Activated CD4-positive, CD25-positive, alpha-beta regulatory T cell treated with anti-CD3 and anti-CD28 coated beads, Interleukin-2, amount 50 U/mL, for 16 hours (primary cell): ENCODE data around the gene TRABD2B.

Source experiments
- DNase-seq: peaks from one replicate; pipeline ENCODE4 v3.0.0-alpha.2; 2020; ENCODE audit warnings: low read depth, low spot score

TRABD2B gene

DNA sequence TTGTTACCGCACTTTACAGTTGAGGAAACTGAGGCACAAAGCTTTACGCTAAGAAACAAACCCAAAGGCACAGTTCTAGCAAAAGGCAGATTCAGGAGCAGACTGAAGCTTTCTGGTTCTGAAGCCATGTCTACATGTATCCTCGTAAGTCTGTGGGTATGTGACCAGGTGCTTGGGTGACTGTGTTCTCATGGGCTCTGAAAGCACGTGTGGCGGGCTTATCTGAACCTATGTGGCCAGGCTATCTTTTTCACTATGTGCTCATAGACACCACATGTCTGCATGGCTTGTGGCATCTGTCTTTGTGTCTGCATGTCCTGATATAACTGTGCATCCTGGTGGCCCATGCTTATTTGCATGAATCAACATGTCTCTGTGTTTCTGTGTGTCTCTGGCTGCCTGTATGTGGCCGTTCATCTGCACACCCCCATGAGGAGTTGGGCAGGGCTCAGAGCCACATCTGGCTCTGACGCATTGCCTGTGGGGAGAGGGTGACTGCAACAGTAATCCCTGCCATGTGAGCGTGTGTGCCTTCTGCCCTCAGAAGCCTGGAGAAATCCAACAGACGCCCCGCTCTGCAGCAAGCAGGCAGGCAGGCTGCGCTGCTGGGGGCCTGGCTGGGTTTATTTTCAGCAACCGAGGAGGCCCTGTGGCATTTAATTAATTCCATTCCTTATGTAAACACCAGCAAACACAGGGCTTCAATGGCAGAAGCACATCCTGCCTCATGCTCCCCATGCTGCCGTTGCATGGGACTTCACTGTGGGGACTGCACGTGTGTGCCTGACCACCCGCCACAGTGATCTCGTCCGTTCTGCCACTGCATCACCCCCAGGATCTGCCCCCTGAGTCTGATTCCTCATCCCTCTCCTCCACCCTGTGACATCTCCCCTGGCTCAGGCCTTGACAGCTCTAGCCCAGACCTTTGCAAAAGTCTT is 115.4 kb downstream of the TRABD2B start:
- no peak for DNase-seq

DNA sequence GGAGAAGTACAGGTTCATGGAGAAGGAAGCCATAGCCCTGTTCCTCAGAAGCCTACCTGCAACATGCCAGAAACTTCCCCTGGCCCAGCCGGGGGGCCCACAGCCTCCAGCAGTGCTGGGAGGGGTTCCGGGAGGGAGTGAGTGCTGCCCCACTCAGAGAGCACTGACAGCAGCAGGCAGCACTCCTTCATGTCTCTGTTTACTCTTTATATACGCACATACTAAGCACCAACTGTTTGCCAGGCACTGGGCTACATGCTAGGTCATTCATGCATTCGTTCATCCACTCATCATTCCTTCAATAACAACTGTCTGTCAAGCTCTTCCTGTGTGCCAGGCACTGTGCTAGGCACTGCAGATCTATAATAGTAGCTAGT is 120.6 kb downstream of the TRABD2B start:
- no peak for DNase-seq

DNA sequence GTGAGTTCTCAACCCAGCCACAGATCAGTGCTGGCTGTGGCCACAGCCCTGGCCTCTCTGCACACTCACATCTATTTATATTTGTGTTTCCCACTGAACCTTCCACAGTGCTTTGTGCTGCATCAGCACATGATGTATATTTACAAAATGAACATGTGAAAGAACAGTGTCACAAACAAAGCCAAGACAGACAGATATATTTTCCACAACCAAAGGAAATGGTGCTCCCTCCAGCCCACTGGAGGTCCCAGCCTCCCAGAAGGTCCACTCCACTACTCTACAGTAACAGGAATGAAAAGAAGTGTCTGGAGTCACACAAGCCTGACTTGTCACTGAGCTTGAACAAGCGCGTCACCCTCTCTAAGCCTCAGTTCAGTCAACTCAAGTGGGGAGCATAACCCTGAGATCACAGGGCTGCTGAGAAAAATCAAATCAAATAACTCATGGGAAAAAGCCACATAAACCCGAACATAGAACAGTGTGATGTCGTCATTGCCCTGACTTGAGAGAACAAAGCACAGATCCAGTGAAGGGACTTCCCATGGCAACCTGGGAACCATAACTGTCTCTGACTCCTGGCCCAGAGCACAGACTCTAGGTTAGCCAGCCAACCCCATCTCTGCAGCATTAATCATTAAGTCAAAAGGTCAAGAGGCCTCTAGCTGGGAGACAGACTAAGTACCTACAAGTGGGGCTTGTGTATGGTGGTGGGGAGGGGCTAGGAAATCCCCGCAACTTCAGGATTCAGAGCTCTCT is 121.2 kb downstream of the TRABD2B start:
- DNase-seq, result no peak

DNA sequence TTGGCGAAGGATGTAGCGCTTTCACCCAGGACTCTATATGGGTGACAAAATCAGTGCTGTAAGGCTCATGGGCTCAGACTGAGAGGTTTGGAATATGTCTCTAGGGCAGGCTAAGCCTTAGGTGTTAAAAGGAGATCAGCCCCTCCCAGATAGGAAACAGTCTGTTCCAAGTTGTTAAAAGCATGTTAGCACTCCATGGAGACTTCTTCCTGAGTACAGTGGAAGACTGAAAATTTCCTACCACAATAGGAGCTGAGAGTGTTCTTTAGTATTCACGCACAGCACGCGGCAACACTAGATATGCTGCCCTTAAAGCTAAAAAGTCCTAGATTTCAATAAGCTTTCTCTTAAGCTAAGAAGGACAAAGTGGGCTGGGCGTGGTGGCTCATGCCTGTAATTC is 122.1 kb downstream of the TRABD2B start:
- DNase-seq, result no peak

DNA sequence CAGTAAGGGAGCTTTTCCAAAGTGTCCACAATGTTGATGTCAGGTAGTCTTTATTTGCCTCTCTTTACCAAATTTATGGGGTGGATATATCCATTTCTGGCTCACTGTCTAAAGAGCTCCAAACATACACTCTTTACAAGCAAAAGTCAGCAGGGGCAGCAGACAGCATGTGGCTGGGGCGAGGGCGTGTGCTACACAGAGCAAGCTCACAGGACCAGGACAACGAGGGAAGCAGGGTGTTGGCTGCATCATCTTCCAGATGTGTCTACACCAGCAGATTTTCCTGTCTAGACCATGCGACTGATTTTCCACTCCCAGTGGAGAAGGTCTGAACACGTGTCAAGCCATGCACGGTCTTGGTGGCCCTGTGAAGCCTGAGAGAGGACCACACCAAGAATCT is 123.8 kb downstream of the TRABD2B start:
- DNase-seq, result no peak

DNA sequence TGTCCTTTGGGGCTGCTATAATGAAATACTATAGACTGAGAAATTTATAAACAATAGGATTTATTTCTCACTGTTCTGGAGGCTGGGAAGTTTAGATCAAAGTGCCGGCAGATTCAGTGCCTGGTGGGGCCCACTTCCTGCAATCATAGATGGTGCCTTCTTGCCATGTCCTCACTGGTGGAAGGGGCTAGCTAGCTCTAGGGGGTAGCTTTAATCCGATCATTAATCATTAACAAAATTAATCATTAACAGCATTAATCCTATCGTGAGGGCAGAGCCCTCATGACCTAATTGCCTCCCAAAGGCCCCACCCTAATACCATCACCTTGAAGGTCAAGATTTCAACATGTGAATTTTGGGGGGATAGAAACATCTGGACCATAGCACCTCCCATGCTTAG is 124.3 kb downstream of the TRABD2B start:
- no peak for DNase-seq

DNA sequence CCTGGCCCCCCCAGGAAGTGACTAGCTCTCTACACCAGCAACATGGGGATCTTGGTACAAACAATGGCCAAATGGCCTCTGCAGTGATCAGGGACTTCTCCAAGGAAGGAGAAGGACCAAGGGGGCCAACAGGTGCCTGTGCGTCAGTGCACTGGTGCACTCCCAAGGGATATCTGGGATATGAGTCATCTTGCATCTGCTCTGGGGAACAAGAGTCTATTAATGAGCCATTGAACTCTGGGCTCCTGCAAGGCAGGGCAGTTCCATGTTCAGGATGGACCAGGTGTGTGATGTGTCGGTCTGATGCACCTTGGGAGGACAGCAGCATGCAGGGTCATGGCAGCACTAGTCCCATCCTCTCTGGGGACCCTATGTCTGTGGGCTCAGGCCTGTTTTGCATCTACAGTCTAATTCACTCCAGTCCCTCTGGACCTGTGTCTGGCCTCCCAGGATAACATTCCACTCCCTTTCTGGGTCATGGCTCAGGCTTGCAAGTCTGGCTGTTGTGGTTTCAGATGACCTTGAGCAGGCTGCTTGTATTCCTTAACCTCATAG is 125.3 kb downstream of the TRABD2B start:
- DNase-seq, result no peak

DNA sequence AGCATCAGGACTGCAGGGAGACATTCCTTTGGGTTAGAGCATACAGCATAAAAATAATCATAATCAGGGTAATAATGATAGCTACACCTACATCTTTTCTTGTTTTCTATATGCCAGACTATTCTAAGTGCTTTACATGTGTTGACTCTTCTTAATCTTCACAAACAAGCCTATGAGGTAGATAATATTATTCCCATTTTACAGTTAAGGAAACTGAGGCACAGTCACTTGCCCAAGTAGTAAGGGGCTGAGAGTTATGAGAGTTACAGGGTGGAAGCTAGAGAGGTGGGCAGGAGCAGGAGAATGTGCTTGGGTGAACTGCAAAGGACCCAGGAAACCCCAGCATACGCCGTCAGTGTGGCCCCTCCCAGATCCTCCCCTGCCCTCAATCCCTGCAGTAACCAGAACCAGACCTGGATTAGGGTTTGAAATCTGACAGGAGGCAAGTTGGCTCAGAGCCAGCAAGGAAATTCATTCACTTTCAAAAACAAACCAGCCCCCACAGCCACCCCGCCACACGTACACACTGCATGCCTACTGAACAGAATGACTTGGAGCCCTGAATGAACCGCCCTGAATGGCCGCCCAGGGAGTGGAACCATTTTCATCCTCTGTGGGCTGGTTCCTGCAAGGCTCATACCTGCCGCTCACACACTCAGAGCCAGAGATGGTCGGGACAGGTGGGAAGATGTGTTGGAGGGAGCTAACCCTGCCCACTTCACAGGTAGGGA is 126.1 kb downstream of the TRABD2B start:
- no peak for DNase-seq

DNA sequence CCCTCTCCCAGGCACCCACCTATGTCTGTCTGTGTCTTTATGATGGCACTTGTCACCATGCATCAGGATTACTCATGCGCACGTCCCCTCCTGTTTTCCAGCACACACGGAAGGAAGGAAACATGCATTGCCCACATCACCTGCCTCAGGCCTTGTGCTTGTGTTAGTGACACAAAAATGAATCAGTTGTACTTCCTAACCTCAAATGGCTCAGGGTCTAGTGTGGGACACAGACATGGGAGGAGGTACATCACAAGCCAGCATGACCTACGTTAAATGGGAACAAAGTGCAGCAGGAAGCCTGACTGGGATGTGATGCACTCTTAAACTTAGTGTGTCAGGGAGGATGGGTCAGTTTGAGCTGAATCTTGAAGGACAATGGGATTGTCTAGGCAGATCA is 126.7 kb downstream of the TRABD2B start:
- DNase-seq, result no peak

DNA sequence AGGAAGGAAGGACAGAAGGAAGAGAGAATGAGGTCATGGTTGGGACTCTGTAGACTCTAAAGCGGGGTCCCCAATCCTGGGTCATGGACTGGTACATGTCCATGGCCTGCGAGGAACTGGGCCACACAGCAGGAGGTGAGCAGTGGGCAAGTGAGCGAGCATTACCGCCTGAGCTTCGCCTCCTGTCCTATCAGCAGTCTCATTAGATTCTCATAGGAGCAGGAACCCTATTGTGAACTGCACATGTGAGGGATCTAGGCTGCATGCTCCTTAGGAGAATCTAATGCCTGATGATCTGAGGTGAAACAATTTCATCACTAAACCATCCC is 128.9 kb downstream of the TRABD2B start:
- no peak for DNase-seq

DNA sequence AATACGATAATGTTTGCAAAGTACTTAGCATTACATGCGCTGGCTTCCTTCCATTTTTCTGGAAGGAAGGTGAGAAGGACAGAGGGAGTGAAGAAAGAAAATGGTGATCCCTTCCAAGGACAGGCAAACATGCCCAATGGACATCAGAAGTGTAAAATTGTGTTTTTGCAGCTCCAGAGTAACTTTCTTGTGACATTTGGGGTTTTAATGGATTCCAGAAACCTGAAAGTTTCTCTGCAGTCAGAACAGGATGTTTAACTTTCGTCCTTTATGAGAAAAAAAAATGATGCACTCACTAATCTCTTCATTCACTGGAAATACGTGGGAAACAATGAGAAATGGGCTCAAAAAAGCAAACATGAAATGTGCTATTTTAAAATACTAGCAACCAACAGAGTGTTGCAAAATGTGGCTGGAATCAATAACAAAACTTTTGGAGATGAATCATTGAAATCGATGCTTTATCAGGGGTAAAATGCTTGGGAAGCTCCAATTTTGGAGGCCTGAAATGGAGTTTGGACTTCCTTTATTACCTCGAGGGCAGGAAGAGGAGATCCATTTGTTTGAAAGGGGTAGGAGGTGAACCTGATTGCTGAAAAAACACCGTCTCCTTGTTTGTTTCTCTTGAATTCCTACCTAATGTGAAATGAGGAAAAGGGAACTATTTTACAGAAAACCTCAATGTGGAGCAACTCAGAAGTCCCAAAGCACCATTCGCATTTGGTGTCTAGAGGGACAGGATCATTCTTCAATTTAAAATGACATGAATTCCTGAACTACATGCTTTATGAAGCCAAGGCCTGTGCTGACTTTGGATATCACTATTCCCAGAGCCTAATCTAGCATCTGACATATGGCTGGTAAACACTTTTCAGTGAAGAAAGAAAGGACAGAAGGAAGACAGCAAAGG is 129.5 kb downstream of the TRABD2B start:
- DNase-seq, result no peak

DNA sequence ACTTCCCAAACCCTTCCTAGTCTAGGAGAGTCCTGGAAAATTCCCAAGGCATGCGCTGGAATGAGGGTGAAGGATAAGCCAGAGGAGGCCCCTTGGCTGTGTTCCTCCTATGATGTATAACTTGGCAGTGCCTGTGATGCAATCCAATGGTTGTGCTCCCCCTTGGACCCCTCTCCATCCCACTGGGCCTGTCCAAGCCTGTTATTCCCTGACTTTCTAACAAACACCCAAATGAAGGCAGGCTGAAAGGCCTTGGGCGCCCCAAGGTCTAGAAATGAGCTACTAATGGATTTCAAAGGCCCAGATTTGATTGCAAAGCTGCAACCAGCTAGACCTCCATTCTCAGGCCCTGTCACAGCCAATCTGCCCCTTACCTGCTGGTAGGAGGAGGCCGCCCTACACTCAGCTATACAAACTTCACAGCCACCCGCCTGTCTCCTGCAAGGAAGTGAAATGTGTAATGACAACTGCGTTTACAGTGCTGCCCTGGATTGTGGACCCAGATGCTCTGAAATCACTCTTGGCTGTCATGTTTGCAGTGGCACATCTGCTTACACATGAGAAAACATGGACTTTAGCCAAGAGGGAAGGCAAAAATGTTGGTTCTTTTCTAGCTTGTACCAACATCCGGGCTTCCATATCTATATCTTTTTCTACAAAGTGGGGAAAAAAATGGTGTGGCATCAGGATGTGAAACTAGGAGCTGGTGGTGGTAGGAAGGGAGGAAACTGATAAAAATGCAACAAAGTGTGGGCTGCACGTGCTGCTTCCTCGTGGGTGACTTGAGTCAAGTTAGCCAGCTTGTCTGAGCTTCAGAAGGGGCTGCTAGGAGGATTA is 130.4 kb downstream of the TRABD2B start:
- DNase-seq, result no peak

DNA sequence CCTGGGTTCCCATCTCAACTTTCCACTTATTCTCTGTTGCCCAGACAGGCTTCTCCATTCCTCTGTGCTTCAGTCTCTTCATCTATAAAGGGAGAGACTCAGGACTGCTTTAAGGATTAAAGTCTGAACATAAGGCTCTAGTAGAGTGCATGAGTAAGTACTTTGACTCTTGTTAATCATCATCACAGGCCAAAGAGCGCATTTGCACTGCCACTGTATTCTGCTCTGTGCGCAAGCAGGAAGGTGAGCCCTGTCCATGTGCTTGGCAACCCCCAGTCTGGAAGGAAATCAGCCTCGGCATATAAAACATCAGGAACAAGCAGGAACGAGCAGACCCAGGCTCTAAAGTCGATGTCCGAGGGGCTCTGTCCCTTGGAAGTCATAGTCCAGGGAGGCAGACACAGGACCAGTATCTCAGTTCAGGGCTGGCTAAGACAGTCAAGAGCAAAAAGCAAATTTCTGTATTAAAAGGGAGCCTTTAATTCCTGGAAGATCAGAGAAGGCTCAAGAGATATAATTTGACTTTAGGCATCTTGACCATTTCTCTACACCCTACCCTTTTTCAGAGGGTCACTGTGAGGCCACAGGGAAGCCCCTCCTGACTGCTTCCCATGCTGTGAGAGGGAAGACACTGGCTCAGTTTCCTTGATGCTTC is 131.2 kb downstream of the TRABD2B start:
- DNase-seq, result no peak

DNA sequence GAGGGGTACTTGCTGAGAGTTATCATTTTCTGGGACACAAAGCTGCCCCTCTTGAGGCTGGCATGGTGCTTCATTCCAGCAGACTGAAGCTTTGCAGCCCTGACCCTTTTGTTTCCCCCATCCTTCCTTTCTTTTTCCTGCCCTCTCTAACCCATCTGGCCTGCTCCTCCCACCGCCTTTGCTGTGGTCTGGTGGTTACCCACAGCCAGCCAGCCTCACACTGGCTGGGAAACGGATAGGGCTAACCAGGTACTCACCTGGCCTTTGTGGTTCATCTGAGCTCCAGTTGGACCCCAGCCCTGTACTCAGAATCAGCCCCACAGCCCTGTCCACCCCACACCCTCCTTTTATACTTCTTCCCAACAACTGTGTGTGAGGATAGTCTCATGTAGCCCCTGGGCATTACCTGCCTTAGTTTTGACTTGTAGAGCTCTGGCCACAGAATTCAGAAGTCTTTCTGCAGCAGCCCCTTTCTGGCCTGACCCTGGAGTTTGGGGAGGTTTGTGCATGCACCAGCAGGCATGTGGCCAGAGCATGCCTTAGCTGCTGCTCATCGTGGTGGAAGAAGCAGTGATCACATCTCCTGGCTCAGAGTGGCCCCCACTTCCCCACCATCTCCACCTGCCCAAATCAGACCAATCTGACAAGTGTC is 138.0 kb downstream of the TRABD2B start:
- no peak for DNase-seq

DNA sequence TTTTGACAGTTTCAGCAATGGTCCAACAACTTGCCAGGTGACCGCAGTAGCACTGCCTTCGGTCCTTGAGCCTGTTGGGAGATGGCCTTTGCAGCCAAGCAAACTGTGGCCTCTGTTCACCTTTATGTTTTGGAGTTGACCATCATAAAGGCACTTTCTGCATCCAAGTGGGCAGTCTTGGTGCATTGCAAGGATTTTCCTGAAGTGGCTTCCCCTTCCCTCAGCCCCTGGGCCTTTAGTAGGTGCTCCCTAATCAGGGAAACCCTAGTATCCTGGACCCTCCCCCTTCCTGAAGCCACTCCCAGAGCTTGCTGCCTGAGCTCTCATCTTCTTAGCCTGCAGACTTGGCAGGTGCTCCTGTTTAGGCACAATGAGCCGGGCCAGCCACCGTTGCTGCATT is 140.2 kb downstream of the TRABD2B start:
- DNase-seq, result no peak

DNA sequence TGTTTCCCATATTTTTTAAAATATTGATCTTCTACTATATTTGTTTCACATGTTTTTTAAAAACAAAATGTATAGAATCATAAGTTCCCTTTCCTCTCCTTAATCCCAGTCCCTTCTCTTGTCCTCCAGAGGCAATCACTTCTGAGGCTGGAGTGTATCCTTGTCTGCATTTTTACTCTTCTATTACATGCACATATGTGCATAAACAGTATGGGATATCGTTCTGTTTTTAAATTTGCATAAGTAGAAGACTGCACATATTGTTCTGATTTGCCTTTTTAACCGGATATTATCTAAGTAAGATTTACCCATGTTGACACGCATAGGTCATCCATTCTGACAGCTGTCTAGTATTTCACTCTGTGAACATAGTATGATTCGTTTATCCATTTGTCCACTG is 142.0 kb downstream of the TRABD2B start:
- no peak for DNase-seq

DNA sequence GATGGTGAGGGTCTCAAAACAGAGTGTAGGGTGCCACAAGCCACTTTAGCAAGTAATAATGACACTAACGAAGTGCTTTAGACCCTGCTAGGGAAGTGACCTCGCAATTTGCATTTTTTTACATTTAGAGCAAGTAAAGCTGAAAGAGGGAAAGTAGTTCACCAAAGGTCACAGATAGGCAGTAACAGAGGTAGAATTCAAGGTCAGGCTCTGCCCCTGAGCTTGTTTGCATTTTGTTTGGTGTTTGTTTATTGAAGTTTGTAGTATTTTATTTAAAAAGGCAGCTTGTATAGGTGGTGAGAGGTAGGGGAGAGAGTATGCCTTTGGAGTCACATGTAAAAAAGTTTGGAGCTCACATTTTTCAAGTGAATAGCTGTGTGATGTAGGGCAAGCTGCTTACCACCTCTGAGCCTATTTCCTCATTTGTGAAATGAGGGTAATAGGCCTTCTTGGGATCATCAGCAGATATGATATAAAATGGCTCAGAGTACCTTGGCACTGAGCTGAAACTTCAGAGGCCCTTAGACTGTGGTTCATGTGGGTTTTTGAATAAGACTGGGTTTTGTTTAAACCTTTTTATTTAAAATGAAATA is 142.5 kb downstream of the TRABD2B start:
- DNase-seq, result no peak

DNA sequence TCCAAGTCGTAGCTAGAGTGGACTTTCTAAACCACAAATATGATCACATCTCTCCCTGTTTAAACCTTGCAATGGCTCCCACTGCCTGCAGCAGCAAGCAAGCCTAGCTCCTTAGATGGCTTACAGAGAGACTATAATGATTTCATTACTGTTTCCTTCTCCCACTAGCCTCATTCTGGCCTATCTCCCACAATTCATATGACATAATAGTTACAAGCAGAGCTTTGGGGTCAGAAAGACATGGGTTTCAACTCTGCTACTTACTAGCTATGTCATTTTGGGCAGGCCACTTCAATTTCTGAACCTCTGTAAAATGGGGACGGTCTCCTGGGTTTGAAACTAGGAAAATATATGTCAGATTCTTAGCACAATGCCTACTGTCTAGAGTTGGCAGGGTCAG is 143.3 kb downstream of the TRABD2B start:
- DNase-seq, result no peak

DNA sequence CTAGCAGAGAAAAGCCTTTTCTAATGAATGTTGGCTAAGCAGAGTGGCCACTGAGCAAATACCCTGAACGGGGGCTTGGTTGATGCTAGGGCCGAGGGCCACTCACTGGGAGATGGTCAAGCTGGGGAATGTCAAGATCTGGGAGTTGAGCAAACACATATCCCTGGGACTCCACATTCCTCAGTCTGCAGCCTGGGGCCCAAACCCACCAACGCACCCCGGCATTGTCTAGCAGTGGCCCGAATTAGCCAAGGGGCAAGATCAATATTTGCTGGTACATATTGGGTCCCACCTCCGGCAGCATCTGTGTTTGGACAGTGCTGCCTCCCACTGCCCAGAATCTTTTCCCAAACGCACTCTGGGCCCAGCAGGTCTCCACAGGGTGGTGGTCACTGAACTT is 144.1 kb downstream of the TRABD2B start:
- no peak for DNase-seq
